ENCODE measurements around the gene ABHD14A.

ABHD14A gene

GRCh38 chr3:51958603-51959521 is 16.0 kb upstream of the ABHD14A start:
- no peak for DNase-seq (ENCODE audit: low read depth in 2 of 2)
- TF ChIP-seq CTCF (IDR thresholded peaks at IDR 0.05; ENCODE audit: low read depth, low read length) = no peak
- no peak overlapping the region for H3K4me3 ChIP-seq (replicated peaks in 1 of 2; ENCODE audit: low read depth in 2 of 2, low read length in 2 of 2)

- H3K4me3 ChIP-seq (replicated peaks in 1 of 2; ENCODE audit: low read depth in 2 of 2, low read length in 2 of 2) = no peak overlapping the region
- no peak for TF ChIP-seq CTCF (IDR thresholded peaks at IDR 0.05; ENCODE audit: low read depth, low read length)
- DNase-seq (ENCODE audit: low read depth in 2 of 2) = no peak
Measured at GRCh38 chr3:51959651-51960050, 15.2 kb upstream of the ABHD14A start.

GRCh38 chr3:51960386-51960785 is 14.5 kb upstream of the ABHD14A start:
- H3K4me3 ChIP-seq (replicated peaks in 1 of 2; ENCODE audit: low read depth in 2 of 2, low read length in 2 of 2) = no peak overlapping the region
- no peak for DNase-seq (ENCODE audit: low read depth in 2 of 2)
- no peak for TF ChIP-seq CTCF (IDR thresholded peaks at IDR 0.05; ENCODE audit: low read depth, low read length)

GRCh38 chr3:51961011-51961410 is 13.9 kb upstream of the ABHD14A start:
- no peak for TF ChIP-seq CTCF (IDR thresholded peaks at IDR 0.05; ENCODE audit: low read depth, low read length)
- no peak overlapping the region for H3K4me3 ChIP-seq (replicated peaks in 1 of 2; ENCODE audit: low read depth in 2 of 2, low read length in 2 of 2)
- no peak for DNase-seq (ENCODE audit: low read depth in 2 of 2)

- TF ChIP-seq CTCF (IDR thresholded peaks at IDR 0.05; ENCODE audit: low read depth, low read length) = no peak
- DNase-seq (ENCODE audit: low read depth in 2 of 2) = no peak
- no peak overlapping the region for H3K4me3 ChIP-seq (replicated peaks in 1 of 2; ENCODE audit: low read depth in 2 of 2, low read length in 2 of 2)
Measured at GRCh38 chr3:51961602-51962569, 13.0 kb upstream of the ABHD14A start.

- DNase-seq (ENCODE audit: low read depth in 2 of 2) = peak in 1 of 2 donors; percentile 12
- no peak overlapping the region for H3K4me3 ChIP-seq (replicated peaks in 1 of 2; ENCODE audit: low read depth in 2 of 2, low read length in 2 of 2)
- no peak for TF ChIP-seq CTCF (IDR thresholded peaks at IDR 0.05; ENCODE audit: low read depth, low read length)
Measured at GRCh38 chr3:51962854-51963530, 11.9 kb upstream of the ABHD14A start.

Measured in cardiac fibroblast (primary cell).